Stimulated activated CD4-positive, alpha-beta T cell treated with anti-CD3 and anti-CD28 coated beads, TNF-alpha, amount 100 ng/mL, for 4 hours (primary cell): ENCODE results near the gene GOLM1.

Experiments used
- DNase-seq, 3 experiments: peaks; one replicate each; pipeline ENCODE4 v3.0.0-alpha.2; 2020; ENCODE audit warnings: low read depth in 3 of 3

Gene GOLM1

DNA sequence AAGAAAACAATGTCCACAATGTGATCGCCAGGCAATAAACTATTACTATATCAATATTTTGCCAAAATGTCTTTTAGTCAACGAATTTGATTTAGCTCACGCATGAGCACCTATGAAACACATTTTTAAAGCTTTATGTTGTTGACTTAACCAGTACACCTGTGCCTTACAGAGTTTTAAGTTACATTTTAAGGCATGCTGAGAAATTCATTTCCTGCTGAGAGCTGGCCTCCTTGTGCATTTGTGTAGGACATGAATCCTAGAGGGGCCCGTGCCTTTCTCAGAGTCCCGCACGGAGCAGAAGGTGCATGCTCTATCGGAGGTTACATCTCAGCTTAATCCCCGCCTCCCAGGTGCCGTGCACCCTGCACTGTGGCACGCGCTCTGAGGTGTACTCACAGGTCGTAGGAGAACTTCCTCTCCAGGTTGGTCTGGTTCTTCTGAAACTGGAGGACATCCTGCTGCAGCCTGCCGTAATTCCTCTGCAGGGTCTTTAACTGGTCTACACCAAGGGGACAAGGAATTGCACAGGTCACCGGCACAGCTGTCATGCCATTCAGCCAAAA is 53.2 kb downstream of the GOLM1 start:
- no peak for DNase-seq

DNA sequence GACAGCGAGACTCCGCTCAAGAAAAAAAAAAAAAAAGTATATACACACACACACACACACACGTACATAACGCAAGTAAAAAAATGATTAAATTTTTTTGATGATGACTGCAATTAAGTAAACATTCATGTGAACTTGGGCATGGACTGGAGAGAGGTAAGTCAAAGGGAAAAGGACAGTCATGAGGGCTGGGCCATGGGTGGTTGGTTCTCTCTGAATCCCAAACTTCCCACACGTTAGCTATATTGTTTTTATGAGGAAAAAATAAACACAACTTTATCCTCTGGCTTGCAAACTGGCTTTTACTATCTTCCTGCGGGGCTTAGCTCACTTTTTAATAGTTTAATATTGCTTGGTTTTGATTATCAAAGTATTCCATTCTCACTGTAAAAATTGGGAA is 53.7 kb downstream of the GOLM1 start:
- DNase-seq = no peak

DNA sequence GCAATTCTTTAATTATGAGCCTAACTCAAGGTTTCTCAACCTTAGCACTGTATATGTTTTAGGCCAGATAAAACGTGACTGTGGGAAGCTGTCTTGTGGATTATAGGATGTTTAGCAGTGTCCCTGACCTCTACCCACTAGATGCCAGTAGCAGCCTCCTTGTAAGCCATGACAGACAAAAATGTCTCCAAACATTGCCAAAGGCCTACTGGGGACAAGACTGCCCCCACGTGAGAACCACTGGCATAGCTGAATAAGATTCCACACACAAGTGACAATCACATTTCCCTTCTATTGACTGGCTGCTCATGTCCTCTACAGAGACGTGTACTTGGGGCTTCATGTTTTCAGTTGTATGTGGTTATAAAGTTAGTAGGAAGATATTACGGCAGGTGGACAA is 55.4 kb downstream of the GOLM1 start:
- no peak for DNase-seq

DNA sequence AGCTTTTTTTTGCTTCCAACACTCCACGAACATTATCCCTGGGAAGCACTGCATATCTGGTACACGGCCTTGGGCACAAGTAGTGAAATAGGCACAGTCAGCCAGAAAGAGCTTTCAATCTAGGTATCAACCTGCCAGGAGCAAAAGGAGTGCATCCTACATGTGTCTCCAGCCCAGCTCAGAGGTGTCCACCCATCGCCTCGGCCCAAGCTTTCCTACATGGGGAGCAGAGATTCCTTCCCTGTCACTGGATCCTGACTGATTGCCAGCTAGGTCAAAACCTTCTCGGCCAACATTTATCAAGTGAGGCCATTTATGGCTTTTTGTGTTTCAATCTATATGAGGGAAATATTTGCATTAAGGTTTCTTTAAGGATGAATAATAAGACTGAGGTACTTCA is 55.8 kb downstream of the GOLM1 start:
- no peak for DNase-seq

DNA sequence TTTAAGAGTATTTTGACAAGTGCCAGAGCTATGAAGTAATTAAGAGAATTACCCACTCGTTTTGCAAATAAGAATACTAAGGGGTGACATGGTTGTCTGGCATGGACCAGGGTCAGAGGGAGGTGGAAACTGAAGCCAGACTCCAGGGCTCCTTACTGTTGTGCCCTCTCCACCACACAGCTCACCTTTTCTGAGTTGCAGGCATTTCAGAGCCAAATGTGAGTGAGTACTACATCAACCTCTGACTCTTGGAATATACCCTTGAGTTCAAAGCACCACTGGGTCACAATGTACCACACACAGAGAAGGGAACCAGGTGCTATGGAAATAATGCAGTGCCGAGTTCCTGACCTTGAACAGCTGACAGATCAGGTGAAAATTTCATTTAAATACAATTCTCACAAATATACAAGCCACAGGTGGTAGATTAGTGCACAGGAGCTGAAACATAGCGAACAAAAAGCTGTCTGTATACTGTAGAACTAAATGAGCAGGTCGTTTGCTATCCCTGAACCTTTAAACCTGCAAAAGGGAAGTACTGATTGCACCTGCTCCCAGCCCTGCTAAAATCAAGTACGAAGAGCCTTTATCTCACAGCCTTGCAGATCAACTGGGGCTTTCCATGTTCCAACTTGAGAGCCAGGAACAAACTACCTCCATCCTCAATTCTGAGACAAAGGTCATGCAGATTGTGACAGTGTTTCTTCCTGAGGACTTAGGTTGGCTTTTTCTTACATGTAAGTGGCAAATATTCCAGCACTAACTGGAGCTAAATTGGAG is 57.0 kb downstream of the GOLM1 start:
- DNase-seq = no peak

DNA sequence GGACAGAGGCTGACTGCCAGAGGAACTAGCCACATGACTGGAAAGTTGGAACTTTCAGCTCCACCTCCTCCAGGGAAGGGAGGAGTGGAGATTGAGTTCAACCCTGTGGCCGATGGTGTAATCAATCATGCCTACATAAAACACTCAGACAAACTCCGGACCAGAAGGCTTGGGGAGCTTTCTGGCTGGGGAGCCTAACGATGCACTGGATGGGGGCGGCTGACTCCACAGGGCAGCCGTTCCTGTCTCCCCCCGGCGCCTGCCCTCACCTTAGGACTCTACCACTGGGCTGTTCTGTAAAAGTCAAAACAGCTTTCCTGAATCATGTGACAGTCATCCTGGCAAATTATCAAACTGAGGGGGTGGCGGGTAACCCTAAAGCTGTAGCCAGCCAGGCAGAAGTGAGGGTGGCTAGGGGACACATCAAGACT is 58.0 kb downstream of the GOLM1 start:
- no peak for DNase-seq

DNA sequence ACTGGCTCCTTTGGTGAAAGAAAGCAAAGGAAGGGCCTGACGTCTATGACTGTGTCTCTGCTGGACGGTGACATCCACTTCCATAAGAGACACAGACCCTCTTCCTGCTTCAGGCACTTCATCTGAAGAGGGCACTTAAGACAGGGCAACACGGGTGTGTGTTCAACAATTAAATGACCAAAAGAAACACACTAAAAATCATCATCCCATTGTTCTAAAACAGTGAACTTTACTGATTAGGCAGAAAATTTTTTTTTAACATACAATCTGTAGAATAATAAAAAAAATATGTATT is 58.5 kb downstream of the GOLM1 start:
- no peak for DNase-seq

DNA sequence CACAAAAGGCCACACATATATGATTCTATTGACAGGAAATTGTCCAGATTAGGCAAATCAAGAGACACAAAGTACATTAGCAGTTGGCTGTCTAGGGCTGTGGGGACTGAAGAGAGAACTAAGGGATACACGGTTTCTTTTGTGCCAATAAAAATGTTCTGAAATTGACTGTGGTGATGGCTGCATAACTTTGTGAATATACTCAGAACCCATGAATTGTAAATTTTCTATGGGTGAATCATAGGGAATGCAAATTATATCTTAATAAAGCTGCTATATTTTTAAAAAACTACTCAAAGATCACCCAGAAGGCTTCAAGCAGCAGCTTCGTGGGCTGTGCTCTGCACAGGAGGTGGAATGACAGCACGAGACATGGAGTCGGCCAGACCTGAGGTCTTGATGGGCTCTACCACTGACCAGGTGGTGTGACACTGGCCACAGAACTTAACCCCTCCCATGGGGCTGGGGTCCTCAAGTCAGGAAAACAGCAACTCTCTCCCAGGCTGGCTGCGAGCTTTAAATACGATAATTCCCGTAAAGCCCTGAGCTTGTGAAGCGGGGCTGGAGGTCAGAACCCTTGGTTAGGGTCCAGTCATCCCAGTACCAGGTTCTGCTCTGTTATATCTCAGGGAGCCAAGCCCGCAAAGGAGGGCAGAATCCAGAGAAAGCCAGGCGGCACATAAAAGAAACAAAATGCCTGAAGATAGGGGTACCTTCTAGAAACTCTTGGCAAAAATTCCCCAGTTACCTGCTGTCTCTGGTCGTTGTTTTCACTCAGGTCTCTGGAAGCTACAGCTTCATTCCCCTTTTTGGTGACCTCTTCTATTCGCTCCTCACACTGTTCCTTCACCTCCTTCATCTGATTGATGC is 59.1 kb downstream of the GOLM1 start:
- DNase-seq = no peak

DNA sequence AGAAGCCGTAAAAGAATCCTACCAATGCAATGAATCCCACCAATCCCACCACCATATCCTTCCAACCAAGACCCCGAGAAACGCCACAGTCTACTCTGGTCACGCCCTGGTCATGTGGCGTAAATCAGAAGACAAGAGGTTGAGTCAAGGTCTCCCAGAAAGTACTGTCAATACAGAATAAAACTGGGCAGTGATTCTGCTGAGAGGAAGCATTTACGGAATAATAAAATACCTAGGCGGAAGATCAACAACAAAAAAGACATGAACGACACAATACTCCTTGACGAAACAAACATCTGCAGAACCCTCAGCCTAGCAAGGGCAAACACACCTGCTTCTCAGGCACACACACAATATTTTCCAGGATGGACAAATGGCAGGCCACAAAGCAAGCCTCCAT is 62.8 kb downstream of the GOLM1 start:
- no peak for DNase-seq

DNA sequence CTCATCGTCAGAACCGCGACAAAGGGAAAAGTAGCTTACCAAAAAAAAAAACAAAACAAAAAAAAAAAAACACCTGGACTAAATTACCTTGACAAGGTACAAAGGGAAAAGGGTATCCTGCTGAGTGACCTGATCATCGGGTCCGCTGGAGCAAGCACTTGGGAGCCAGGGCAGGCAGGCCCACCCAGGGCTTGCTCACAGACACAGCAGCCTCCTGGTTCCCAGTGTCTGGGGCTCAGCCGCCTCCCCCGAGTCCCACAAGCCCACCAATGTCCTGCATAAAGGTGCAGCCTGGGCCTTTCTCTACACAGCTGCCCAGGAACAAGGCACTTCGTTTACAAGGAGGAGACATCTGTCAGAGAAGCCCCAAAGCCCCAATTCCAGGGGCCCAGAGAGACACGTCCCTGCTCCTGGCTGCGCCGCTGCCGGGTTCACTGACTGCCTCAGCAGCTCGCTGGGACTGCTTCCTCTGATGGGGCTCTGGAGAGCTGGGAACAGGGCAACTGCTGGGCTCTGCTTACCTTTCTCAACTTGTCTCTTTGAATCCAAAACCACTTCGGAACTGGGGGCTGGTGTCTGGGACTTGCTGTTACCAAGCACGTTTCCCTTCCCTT is 63.4 kb downstream of the GOLM1 start:
- DNase-seq = no peak

DNA sequence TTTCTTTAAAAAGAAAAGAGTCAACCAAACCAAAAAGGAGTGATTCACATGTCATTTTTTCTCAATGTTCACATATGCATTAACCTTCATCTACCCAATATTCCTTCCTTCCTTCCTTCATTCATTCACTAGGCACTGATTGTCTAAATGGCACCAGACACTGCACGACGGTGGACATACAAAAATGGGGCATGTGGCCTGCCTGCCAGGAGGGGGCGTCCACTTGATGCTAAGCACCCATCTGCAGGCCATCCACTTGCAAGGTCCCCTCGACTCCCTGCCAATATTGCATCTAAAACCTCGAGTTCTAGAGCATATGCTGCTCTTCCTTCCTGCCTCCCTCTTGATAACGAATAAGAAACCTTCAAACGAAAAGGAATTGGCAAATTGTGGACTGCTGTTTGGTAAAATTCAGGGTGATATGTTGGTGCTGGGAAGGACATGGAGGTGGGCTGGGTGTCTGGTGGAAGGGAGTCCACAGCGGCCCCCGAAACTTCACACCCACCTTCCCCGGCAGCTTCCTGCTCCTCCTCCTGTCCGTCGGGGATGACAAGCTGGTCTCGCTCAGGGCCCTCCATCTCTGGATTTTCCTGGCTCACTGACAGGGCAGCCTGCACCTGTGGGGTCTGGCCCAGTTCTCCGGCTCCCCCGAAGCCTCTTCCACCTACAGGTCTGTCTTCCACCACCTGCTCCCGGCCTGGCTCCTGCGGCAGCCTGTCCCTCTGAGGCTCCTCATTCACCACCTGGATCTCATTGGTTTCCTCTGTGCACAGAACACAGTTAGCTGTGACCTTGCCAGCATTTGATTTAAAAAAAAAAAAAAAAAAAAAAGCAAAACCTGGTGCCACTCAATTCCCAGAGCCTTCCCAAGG is 64.3 kb downstream of the GOLM1 start:
- no peak for DNase-seq

DNA sequence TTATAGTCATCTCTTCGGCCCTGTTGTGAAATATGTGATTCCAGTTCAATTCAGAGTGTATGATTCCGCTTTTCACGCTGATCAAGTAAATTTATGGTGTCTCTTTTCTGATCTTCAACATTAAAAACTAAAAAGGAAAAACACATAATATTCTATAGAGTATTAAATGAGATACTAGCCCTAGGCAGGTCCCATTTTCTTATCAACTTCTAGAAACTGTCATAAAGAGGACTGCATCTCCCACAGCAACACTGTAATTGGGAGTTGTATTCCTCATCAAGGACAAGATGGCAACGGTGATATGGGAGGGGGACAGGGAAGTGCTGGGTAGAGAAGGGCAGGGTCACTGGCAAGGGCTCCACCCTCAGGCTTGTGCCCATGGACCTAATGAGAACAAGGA is 71.6 kb downstream of the GOLM1 start:
- DNase-seq = no peak

DNA sequence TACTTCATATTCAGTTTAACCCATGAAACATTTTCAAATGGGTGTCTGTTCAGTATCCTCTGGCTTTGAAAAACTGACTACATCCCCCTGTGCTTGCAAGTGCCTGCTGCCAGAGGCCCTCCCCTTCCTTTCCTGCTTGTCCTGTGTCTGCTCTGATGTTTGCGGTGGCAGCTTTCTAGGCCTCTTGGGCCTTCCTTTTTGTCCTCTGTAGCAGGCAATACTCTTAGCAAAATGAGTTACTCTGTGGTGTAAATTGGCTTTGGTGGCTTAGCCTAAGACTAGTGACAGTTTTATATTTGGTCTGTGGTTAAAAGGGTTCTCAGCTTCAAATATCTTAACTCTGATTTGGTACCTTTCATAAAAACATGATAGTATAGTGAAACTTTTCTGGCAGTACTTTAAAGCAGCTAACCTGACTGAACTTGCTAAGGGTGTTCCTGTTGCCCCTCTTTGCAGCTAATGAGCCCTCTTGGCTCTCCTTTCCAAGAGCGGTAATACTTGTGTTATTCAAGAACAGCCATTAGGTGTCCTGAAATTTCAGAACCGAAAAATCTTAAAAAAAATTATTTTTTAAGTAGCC is 76.6 kb downstream of the GOLM1 start:
- DNase-seq = no peak

DNA sequence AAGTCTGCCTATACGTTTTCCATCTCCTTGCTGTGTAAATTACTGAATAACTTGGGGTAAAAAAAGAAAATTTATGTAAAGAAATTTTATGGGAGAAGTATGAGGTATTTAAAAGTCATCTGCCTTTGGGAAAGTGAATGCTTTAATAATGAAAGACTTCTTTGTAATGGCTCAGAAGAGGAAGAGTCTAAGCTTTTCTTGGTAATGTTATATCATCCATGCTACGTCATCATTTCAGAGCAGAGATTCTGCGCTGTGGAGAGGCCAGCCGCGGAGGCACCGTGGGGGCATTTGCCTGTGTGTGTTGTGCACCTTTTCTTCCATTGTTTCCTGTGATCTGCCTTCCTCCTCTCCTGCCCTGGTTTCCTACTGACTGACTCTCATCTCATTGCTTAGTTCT is 78.2 kb downstream of the GOLM1 start:
- no peak for DNase-seq

DNA sequence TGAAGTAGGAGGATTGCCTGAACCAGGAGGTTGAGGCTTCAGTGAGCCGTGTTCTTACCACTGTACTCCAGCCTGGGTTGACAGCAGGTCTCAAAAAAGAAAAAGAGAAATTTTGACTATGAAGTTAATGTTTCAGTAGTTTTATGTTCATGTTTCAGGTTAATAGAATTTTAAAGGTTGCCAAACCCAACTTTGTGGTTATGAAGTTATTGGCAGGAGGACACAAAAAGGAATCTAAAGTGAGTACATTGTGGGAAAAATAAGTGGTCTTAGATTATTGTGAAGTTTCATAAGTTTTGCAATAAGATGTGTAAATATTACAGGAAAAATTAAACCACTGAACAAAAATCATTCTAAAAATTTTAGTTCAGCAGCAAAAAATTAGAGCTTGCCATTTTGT is 78.6 kb downstream of the GOLM1 start:
- DNase-seq = no peak

DNA sequence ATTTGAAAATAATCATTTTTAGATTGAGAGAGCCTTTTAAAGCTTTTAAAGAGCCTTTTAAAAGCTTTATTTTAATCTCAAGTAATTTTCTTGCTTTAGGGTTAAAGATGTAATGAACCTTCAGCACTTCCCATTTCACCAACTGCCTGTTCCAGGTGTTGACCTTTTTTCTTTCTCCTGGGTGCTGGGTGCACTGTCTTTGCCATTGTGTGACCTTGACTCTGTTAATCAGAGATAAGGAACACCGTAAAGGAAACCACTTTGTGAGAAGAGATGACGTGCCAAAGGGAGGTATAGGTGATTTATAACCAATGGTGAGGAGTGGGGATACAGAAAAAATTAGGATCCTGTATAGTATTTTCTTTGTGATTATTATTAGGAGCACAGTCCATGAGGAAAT is 90.2 kb downstream of the GOLM1 start:
- no peak for DNase-seq

DNA sequence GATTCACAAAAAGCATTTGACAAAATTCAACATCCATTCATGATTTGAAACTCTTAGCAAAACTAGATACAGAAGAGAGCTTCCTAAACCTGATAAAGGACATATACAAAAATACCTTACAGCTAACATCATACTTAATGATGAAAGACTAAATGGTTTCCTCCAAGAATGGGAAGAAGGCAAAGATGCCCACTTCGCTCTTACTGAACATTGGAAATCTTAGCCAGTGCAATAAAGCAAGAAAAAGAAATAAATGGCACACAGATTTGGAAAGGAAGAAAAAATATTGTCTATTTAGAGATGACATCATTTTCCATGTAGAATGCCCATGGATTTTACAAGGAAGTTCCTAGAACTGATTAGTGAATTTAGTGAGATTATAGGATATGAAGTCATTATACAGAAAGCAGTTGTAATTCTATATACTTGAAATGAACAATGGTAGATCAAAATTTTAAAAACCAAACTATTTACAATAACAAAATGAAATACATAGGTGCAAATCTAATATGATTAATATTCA is 94.0 kb downstream of the GOLM1 start:
- DNase-seq = no peak

DNA sequence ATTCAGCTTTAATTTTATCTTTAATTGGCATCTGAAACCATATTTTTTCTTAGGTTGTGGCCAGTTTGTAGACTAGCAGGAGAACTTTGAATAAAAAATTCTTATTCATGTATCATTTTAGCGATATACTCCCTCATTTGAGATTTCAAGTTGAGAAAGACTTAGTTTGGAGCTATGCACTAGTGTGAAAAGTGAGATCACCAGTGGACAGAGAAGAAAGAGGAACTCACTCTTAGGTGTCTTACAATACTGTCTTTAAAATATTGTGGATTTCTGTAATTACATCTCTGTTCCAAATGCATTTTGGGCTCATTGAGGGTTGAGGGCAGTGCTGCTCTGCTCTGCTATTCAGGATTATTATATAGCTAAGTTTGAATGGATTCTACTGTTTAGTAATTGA is 103.8 kb downstream of the GOLM1 start:
- no peak for DNase-seq

DNA sequence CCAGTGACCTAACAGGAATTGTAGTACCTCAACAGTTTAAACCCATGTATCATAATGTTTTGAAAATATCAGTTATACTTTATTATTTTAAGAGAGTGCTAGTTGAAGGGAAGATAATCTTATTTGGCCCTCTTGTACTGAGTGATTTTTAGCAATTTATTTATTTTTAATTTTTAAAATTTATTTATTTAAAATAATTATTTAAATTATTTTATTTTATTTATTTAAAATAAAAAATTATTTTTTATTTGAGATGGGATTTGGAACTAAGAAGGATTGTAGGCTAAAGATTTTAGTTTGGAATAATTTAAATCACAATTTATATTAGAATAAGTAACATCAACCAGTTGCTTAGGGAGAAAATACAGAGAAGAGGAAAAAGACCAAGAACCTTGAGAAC is 104.3 kb downstream of the GOLM1 start:
- DNase-seq = no peak

DNA sequence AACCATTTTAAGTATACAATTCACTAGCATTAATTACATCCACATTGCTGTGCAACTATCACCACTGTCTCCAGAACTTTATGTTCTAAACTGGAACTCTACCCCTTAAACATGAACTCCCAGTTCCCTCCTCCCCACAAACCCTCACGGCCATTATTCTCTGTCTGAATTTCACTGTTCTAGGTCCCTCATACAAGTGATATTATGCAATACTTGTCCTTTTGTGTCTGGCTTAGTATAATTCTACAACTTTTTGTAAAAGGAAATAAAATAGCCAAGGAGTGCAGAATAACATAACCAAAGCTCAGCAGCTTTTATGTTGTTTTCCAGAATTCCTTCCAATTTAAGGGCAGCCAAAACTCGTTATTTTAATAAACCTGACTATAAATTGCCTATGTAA is 105.2 kb downstream of the GOLM1 start:
- DNase-seq = no peak

DNA sequence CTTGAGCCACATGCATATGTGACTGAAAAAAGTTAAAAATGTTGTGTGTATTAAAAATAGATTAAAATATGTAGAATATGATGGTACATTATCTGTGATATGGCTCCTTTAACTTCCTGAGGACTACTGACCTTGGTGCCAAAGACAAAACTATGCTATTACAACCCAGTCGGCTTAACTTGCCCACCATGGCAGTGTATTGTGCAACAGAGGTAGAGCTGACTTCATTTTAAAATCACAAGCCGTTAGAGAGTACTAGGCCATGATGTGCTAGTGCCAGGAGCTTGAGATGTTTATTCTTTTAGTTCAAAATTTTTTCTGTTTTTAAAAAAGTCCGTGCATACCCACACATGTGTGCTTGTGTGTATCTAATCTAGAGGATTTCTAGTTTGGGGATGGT is 112.1 kb downstream of the GOLM1 start:
- DNase-seq = no peak
